Fibroblast of skin of right biceps (primary cell): ENCODE data around the gene PLD1.

ENCODE experiments used
- DNase-seq: peaks from one replicate; pipeline ENCODE4 v3.0.0-alpha.2; 2013

PLD1 gene

GRCh38 chr3:171556574-171557145 is 253.6 kb downstream of the PLD1 start:
- peak; percentile 22 for DNase-seq

GRCh38 chr3:171556148-171556547 is 254.1 kb downstream of the PLD1 start:
- DNase-seq = no peak

GRCh38 chr3:171553086-171553485 is 257.2 kb downstream of the PLD1 start:
- DNase-seq = no peak

GRCh38 chr3:171552531-171552930 is 257.8 kb downstream of the PLD1 start:
- no peak for DNase-seq

GRCh38 chr3:171551296-171551695 is 259.0 kb downstream of the PLD1 start:
- no peak for DNase-seq
